WTC11 (cell line): ENCODE results near the gene MACC1. TPM values are rescaled to one million over a fixed set of nuclear protein-coding genes. Genes with fewer than 3 reads are reported as not detected.

Experiments used
- ATAC-seq: fragments of 200-7000 bp; cut with Tn5 transposase; 2 replicates; pipeline ENCODE4 v1.10.0; 2021; ENCODE audit warnings: mild to moderate bottlenecking, moderate library complexity
- CTCF ChIA-PET: fragments of 300-600 bp; sonication (Branson Sonifier 250); formaldehyde crosslinking; loops from one replicate; lab custom pipeline; 2021; ENCODE audit warnings: antibody characterized with exemption; lab: Charles Lee
- POLR2A ChIA-PET: fragments of 350-600 bp; sonication (Branson Sonifier 250); formaldehyde crosslinking; loops from one replicate; lab custom pipeline; 2021; ENCODE audit warnings: antibody characterized with exemption; lab: Charles Lee
- DNase-seq: peaks from one replicate; pipeline ENCODE4 v3.0.0; 2021; ENCODE audit warnings: low spot score
- H3K27ac Mint-ChIP-seq: 2 replicates; pipeline ENCODE4 v1.8.0; 2021; ENCODE audit warnings: mixed read lengths
- H3K27me3 Mint-ChIP-seq: 2 replicates; pipeline ENCODE4 v1.8.0; 2021; ENCODE audit warnings: low read depth, mild to moderate bottlenecking, moderate library complexity, mixed read lengths
- H3K36me3 Mint-ChIP-seq: 2 replicates; pipeline ENCODE4 v1.8.0; 2021; ENCODE audit warnings: mixed read lengths
- H3K4me1 Mint-ChIP-seq: 2 replicates; pipeline ENCODE4 v1.8.0; 2022; ENCODE audit warnings: mixed read lengths
- H3K4me3 Mint-ChIP-seq: 2 replicates; pipeline ENCODE4 v1.8.0; 2021; ENCODE audit warnings: mild to moderate bottlenecking, moderate library complexity, mixed read lengths
- H3K9me3 Mint-ChIP-seq: 2 replicates; pipeline ENCODE4 v1.8.0; 2021; ENCODE audit warnings: mixed read lengths
- ATF1 ChIP-seq: sonication (generic); formaldehyde crosslinking; IDR thresholded peaks from 2 replicates; pipeline ENCODE4 v1.8.1; 2023; ENCODE audit warnings: mild to moderate bottlenecking, moderate library complexity, missing genetic modification reagents
- EMX1 ChIP-seq: fragments of 250-450 bp; sonication (Bioruptor Pico); IDR thresholded peaks from 2 replicates; pipeline ENCODE4 v1.8.0; 2021; ENCODE audit warnings: mild to moderate bottlenecking
- ETV6 ChIP-seq: sonication (generic); formaldehyde crosslinking; IDR thresholded peaks from 2 replicates; pipeline ENCODE4 v1.8.1; 2022; ENCODE audit warnings: mild to moderate bottlenecking, missing genetic modification reagents
- FOXJ3 ChIP-seq: sonication (generic); formaldehyde crosslinking; IDR thresholded peaks from 2 replicates; pipeline ENCODE4 v1.9.0; 2021; ENCODE audit warnings: missing genetic modification reagents, mild to moderate bottlenecking, borderline replicate concordance
- GABPB1 ChIP-seq: sonication (generic); formaldehyde crosslinking; IDR thresholded peaks from 2 replicates; pipeline ENCODE4 v1.8.1; 2023; ENCODE audit warnings: mild to moderate bottlenecking, missing genetic modification reagents
- JAZF1 ChIP-seq: fragments of 250-450 bp; sonication (Bioruptor Pico); IDR thresholded peaks from 2 replicates; pipeline ENCODE4 v1.9.0; 2021; ENCODE audit warnings: moderate library complexity, mild to moderate bottlenecking, inconsistent platforms
- JUN ChIP-seq: sonication (generic); formaldehyde crosslinking; IDR thresholded peaks from 2 replicates; pipeline ENCODE4 v1.8.0; 2023; ENCODE audit warnings: mild to moderate bottlenecking, missing genetic modification reagents
- NFATC4 ChIP-seq: fragments of 250-450 bp; sonication (Bioruptor Pico); IDR thresholded peaks from 2 replicates; pipeline ENCODE4 v1.9.0; 2021; ENCODE audit warnings: mild to moderate bottlenecking
- NR2C2 ChIP-seq: sonication (generic); formaldehyde crosslinking; IDR thresholded peaks from 2 replicates; pipeline ENCODE4 v1.8.0; 2022; ENCODE audit warnings: mild to moderate bottlenecking, missing genetic modification reagents
- PRDM15 ChIP-seq: sonication (generic); formaldehyde crosslinking; IDR thresholded peaks from 2 replicates; pipeline ENCODE4 v1.8.0; 2022; ENCODE audit warnings: missing genetic modification reagents
- RELA ChIP-seq: sonication (generic); formaldehyde crosslinking; IDR thresholded peaks from 2 replicates; pipeline ENCODE4 v1.8.1; 2022; ENCODE audit warnings: missing genetic modification reagents, mild to moderate bottlenecking, borderline replicate concordance
- SMAD3 ChIP-seq: sonication (generic); formaldehyde crosslinking; IDR thresholded peaks from 2 replicates; pipeline ENCODE4 v1.8.0; 2022; ENCODE audit warnings: missing genetic modification reagents, mild to moderate bottlenecking, borderline replicate concordance
- SMAD4 ChIP-seq: sonication (generic); formaldehyde crosslinking; IDR thresholded peaks from 2 replicates; pipeline ENCODE4 v1.8.0; 2022; ENCODE audit warnings: mild to moderate bottlenecking, missing genetic modification reagents
- ZBTB21 ChIP-seq: sonication (generic); formaldehyde crosslinking; IDR thresholded peaks from 2 replicates; pipeline ENCODE4 v1.8.1; 2023; ENCODE audit warnings: mild to moderate bottlenecking, missing genetic modification reagents, borderline replicate concordance
- ZNF121 ChIP-seq: sonication (generic); formaldehyde crosslinking; IDR thresholded peaks from 2 replicates; pipeline ENCODE4 v1.8.0; 2023; ENCODE audit warnings: missing genetic modification reagents
- ZNF138 ChIP-seq: sonication (generic); formaldehyde crosslinking; conservative IDR thresholded peaks from 2 replicates; pipeline ENCODE4 v1.8.1; 2022; ENCODE audit warnings: mild to moderate bottlenecking, moderate library complexity, missing genetic modification reagents
- ZNF423 ChIP-seq: fragments of 250-450 bp; sonication (Bioruptor Pico); IDR thresholded peaks from 2 replicates; pipeline ENCODE4 v2.1.2; 2022; ENCODE audit warnings: mild to moderate bottlenecking, moderate library complexity
- total RNA-seq: library from RNA; stranded (reverse); gene quantifications from 3 replicates; pipeline ENCODE4 v1.2.3, GENCODE V29; 2021
- TF ChIP-seq, protein P1 (sequence below): fragments of 250-450 bp; sonication (Bioruptor Pico); IDR thresholded peaks from 2 replicates; pipeline ENCODE4 v1.9.0; 2021; ENCODE audit warnings: mild to moderate bottlenecking
- TF ChIP-seq, protein P2 (sequence below): sonication (generic); formaldehyde crosslinking; IDR thresholded peaks from 2 replicates; pipeline ENCODE4 v1.8.0; 2022; ENCODE audit warnings: mild to moderate bottlenecking, missing genetic modification reagents
- TF ChIP-seq, protein P3 (sequence below): sonication (generic); formaldehyde crosslinking; IDR thresholded peaks from 2 replicates; pipeline ENCODE4 v1.8.0; 2023; ENCODE audit warnings: missing genetic modification reagents
- TF ChIP-seq, protein P4 (sequence below): sonication (generic); formaldehyde crosslinking; IDR thresholded peaks from 2 replicates; pipeline ENCODE4 v1.8.0; 2022; ENCODE audit warnings: mild to moderate bottlenecking, missing genetic modification reagents

Gene MACC1
- total RNA-seq, 1 experiment from 2014 or later: 14.6 TPM

GRCh38 chr7:20241194-20241910 lies 24.2 kb upstream of the MACC1 start (continued):
- TF ChIP-seq PRDM15 (CRISPR knock-in tag) (no peak), NFATC4 (CRISPR knock-in tag) (no peak), FOXJ3 (CRISPR knock-in tag) (no peak), RELA (CRISPR knock-in tag) (no peak), ZNF138 (CRISPR knock-in tag) (no peak), SMAD4 (CRISPR knock-in tag) (no peak), EMX1 (CRISPR knock-in tag) (no peak), ZNF423 (CRISPR knock-in tag) (no peak), GABPB1 (CRISPR knock-in tag) (no peak), NR2C2 (CRISPR knock-in tag) (no peak)
- TF ChIP-seq, protein P1, sequence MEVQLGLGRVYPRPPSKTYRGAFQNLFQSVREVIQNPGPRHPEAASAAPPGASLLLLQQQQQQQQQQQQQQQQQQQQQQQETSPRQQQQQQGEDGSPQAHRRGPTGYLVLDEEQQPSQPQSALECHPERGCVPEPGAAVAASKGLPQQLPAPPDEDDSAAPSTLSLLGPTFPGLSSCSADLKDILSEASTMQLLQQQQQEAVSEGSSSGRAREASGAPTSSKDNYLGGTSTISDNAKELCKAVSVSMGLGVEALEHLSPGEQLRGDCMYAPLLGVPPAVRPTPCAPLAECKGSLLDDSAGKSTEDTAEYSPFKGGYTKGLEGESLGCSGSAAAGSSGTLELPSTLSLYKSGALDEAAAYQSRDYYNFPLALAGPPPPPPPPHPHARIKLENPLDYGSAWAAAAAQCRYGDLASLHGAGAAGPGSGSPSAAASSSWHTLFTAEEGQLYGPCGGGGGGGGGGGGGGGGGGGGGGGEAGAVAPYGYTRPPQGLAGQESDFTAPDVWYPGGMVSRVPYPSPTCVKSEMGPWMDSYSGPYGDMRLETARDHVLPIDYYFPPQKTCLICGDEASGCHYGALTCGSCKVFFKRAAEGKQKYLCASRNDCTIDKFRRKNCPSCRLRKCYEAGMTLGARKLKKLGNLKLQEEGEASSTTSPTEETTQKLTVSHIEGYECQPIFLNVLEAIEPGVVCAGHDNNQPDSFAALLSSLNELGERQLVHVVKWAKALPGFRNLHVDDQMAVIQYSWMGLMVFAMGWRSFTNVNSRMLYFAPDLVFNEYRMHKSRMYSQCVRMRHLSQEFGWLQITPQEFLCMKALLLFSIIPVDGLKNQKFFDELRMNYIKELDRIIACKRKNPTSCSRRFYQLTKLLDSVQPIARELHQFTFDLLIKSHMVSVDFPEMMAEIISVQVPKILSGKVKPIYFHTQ (CRISPR knock-in tag): no peak

- no peaks in the 10 kb centered on the region for H3K36me3 Mint-ChIP-seq
Observed at GRCh38 chr7:20240080-20240926, 23.1 kb upstream of the MACC1 start.

GRCh38 chr7:20238754-20239324 lies 21.7 kb upstream of the MACC1 start:
- POLR2A ChIA-PET: no interaction called here
- DNase-seq (no peak), ATAC-seq (no peak)
- Mint-ChIP-seq H3K27ac (no peak overlapping the region), H3K4me1 (peaks cover 17% of the 10 kb centered on the region), H3K4me3 (no peak overlapping the region), H3K9me3 (no peaks in the 10 kb centered on the region), H3K36me3 (no peaks in the 10 kb centered on the region), H3K27me3 (no peaks in the 10 kb centered on the region)
- CTCF ChIA-PET: no interaction called here
- TF ChIP-seq ZBTB21 (CRISPR knock-in tag) (no peak), SMAD3 (CRISPR knock-in tag) (no peak), FOXJ3 (CRISPR knock-in tag) (no peak), ZNF121 (no peak), JUN (CRISPR knock-in tag) (no peak), JAZF1 (CRISPR knock-in tag) (no peak), ATF1 (CRISPR knock-in tag) (no peak), ETV6 (no peak)
- TF ChIP-seq, protein P2, sequence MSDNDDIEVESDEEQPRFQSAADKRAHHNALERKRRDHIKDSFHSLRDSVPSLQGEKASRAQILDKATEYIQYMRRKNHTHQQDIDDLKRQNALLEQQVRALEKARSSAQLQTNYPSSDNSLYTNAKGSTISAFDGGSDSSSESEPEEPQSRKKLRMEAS (CRISPR knock-in tag): no peak
- TF ChIP-seq, protein P3, sequence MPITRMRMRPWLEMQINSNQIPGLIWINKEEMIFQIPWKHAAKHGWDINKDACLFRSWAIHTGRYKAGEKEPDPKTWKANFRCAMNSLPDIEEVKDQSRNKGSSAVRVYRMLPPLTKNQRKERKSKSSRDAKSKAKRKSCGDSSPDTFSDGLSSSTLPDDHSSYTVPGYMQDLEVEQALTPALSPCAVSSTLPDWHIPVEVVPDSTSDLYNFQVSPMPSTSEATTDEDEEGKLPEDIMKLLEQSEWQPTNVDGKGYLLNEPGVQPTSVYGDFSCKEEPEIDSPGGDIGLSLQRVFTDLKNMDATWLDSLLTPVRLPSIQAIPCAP (CRISPR knock-in tag): no peak
- TF ChIP-seq, protein P4, sequence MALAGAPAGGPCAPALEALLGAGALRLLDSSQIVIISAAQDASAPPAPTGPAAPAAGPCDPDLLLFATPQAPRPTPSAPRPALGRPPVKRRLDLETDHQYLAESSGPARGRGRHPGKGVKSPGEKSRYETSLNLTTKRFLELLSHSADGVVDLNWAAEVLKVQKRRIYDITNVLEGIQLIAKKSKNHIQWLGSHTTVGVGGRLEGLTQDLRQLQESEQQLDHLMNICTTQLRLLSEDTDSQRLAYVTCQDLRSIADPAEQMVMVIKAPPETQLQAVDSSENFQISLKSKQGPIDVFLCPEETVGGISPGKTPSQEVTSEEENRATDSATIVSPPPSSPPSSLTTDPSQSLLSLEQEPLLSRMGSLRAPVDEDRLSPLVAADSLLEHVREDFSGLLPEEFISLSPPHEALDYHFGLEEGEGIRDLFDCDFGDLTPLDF: no peak

More at GRCh38 chr7:20240080-20240926, 23.1 kb upstream of the MACC1 start:
- TF ChIP-seq JUN (CRISPR knock-in tag): no peak
- POLR2A ChIA-PET: no interaction called here
- H3K27ac Mint-ChIP-seq: no peak overlapping the region
- DNase-seq (no peak), ATAC-seq (no peak)
- no peak overlapping the region for H3K4me3 Mint-ChIP-seq
- H3K4me1 Mint-ChIP-seq: peaks cover 17% of the 10 kb centered on the region
- CTCF ChIA-PET: no interaction called here
- no peaks in the 10 kb centered on the region for H3K27me3 Mint-ChIP-seq
- no peaks in the 10 kb centered on the region for H3K9me3 Mint-ChIP-seq
